Endothelial cell of umbilical vein (primary cell): Measurements from ENCODE around the gene POLR2L. TPM values are rescaled to one million over a fixed set of nuclear protein-coding genes. Genes with fewer than 3 reads are reported as not detected.

Source experiments
- BruUV-seq: library from RNA; stranded (reverse); fragments of 400-500 nt; replicated peaks from 2 replicates; lab custom pipeline; 2021; lab: Mats Ljungman, UMichigan
- CTCF ChIA-PET: fragments of 300-600, 350-600 bp; sonication (Branson Sonifier 250); formaldehyde crosslinking; loops from one replicate; lab custom pipeline; 2021; ENCODE audit warnings: antibody characterized with exemption, inconsistent platforms; lab: Charles Lee
- POLR2A ChIA-PET: fragments of 300-600, 350-600 bp; sonication (Branson Sonifier 250); formaldehyde crosslinking; loops from one replicate; lab custom pipeline; 2021; ENCODE audit warnings: antibody characterized with exemption, inconsistent platforms; lab: Charles Lee
- DNase-seq: peaks from one replicate; pipeline ENCODE4 v3.0.0-alpha.2; 2011; ENCODE audit warnings: low read depth, low spot score
- FAIRE-seq: peaks from 2 replicates; lab custom pipeline; 2011; peaks lifted over from hg19 to GRCh38; lab: Jason Lieb, UNC
- H2AFZ ChIP-seq: 2 replicates; pipeline ENCODE4 v1.6.0; 2012; ENCODE audit warnings: low read depth, low read length, control low read depth, inconsistent platforms
- H3K27ac ChIP-seq: 2 replicates; pipeline ENCODE4 v1.5.1; 2011; ENCODE audit warnings: low read depth, mild to moderate bottlenecking, control low read depth, low read length, moderate library complexity; ENCODE audit not compliant: insufficient read depth
- H3K27me3 ChIP-seq, 2 experiments: 2 replicates each; pipeline versions ENCODE4 v1.6.0 to v1.6.1; 2011; ENCODE audit warnings: low read length in 2 of 2, mixed read lengths in 1 of 2; ENCODE audit not compliant: control insufficient read depth in 2 of 2, insufficient read depth in 2 of 2
- H3K36me3 ChIP-seq, 2 experiments: 2 replicates in 1 of 2; 3 replicates in 1 of 2; pipeline ENCODE4 v1.5.1; 2011; ENCODE audit warnings: low read length in 2 of 2, mild to moderate bottlenecking in 1 of 2, moderate library complexity in 1 of 2; ENCODE audit not compliant: control insufficient read depth in 2 of 2, insufficient read depth in 2 of 2; ENCODE audit errors: extremely low read depth in 1 of 2
- H3K4me1 ChIP-seq: 3 replicates; pipeline ENCODE4 v1.5.1; 2011; ENCODE audit warnings: mild to moderate bottlenecking, low read length; ENCODE audit not compliant: control insufficient read depth, insufficient read depth; ENCODE audit errors: extremely low read depth
- H3K4me2 ChIP-seq: 2 replicates; pipeline ENCODE4 v1.6.1; 2011; ENCODE audit warnings: low read length, control low read depth, mixed read lengths; ENCODE audit not compliant: insufficient read depth
- H3K4me3 ChIP-seq, 3 experiments: fragments of 200-600 bp in 1 of 3; sonication (generic), shearing (Covaris generic) in 1 of 3; replicated peaks in 1 of 3; 2 replicates each; pipeline ENCODE4 v1.5.1; 2011 to 2016; ENCODE audit warnings: control low read depth in 3 of 3, low read length in 3 of 3, mild to moderate bottlenecking in 2 of 3, inconsistent platforms in 1 of 3, low read depth in 1 of 3, moderate library complexity in 1 of 3; ENCODE audit not compliant: insufficient read depth in 1 of 3
- H3K79me2 ChIP-seq: 2 replicates; pipeline ENCODE4 v1.6.0; 2012; ENCODE audit warnings: low read length, inconsistent platforms; ENCODE audit not compliant: control insufficient read depth, insufficient read depth
- H3K9ac ChIP-seq: replicated peaks from 2 replicates; pipeline ENCODE3; 2011; ENCODE audit warnings: low read length, control low read depth; ENCODE audit not compliant: insufficient read depth; ENCODE audit errors: extremely low read depth
- H3K9me1 ChIP-seq: replicated peaks from 3 replicates; pipeline ENCODE4 v1.6.0; 2011; ENCODE audit warnings: mild to moderate bottlenecking, low read length; ENCODE audit not compliant: control insufficient read depth, insufficient read depth; ENCODE audit errors: extremely low read depth
- H3K9me3 ChIP-seq: replicated peaks from 2 replicates; pipeline ENCODE4 v1.5.1; 2012; ENCODE audit warnings: low read length, inconsistent platforms; ENCODE audit not compliant: control insufficient read depth, insufficient read depth
- H4K20me1 ChIP-seq: replicated peaks from 2 replicates; pipeline ENCODE3; 2011; ENCODE audit warnings: mild to moderate bottlenecking, low read length; ENCODE audit not compliant: control insufficient read depth, insufficient read depth; ENCODE audit errors: extremely low read depth
- CTCF ChIP-seq, 2 donors: IDR thresholded peaks; 1 replicate in 1 of 2; 2 replicates in 1 of 2; pipeline ENCODE4 v1.5.1; 2011; ENCODE audit warnings: low read length in 2 of 2, mild to moderate bottlenecking in 2 of 2, moderate library complexity in 2 of 2, control low read depth in 1 of 2, inconsistent platforms in 1 of 2, low read depth in 1 of 2; ENCODE audit not compliant: insufficient read depth in 1 of 2; ENCODE audit errors: extremely low read depth in 1 of 2
- EZH2 ChIP-seq: IDR thresholded peaks from 2 replicates; pipeline ENCODE4 v1.6.1; 2012; ENCODE audit warnings: borderline replicate concordance, low read depth, mild to moderate bottlenecking, moderate library complexity, low read length, inconsistent platforms; ENCODE audit not compliant: severe bottlenecking
- FOS ChIP-seq: IDR thresholded peaks from 2 replicates; pipeline ENCODE4 v1.6.1; 2011; ENCODE audit warnings: mild to moderate bottlenecking, low read length, moderate library complexity, borderline replicate concordance; ENCODE audit not compliant: insufficient read depth
- GATA2 ChIP-seq: IDR thresholded peaks from 2 replicates; pipeline ENCODE4 v1.7.0; 2011; ENCODE audit warnings: low read depth, mild to moderate bottlenecking, moderate library complexity, mixed read lengths, low read length; ENCODE audit not compliant: insufficient read length, insufficient read depth
- JUN ChIP-seq: IDR thresholded peaks from 2 replicates; pipeline ENCODE4 v1.6.1; 2011; ENCODE audit warnings: borderline replicate concordance, low read depth; ENCODE audit not compliant: insufficient read length, insufficient read depth
- MYC ChIP-seq: IDR thresholded peaks from one replicate; pipeline ENCODE4 v1.6.1; 2011; ENCODE audit warnings: mild to moderate bottlenecking, low read depth, low read length
- POLR2A ChIP-seq: IDR thresholded peaks from 2 replicates; pipeline ENCODE4 v1.6.1; 2012; ENCODE audit warnings: low read depth, mild to moderate bottlenecking, control low read depth, low read length
- POLR2AphosphoS5 ChIP-seq: IDR thresholded peaks from 2 replicates; pipeline ENCODE4 v1.6.1; 2012; ENCODE audit warnings: low read depth, mild to moderate bottlenecking, control low read depth, low read length, moderate library complexity; ENCODE audit not compliant: insufficient read depth
- dilution Hi-C: fragments of 300-500 bp; cut with MboI; formaldehyde crosslinking; loops from one replicate; pipeline ENCODE4 v1.15.0; 2019; ENCODE audit warnings: low sequenced_read_pairs; ENCODE audit not compliant: extremely low pct_ligation_motif_present
- intact Hi-C: fragments of 100-400 bp; cut with micrococcal nuclease; formaldehyde crosslinking; loops from one replicate; pipeline ENCODE4 v1.10.0; 2022
- polyA plus RNA-seq, 4 experiments: library from polyadenylated mRNA; depleted of rRNA in 3 of 4; stranded (reverse) in 3 of 4; unstranded in 1 of 4; fragments of >200 nt; gene quantifications; 2 replicates each; pipeline versions ENCODE4 v1.2.1 to v1.2.3, GENCODE V29; 2011 to 2012; ENCODE audit warnings: missing spikeins in 1 of 4
- total RNA-seq: library from RNA; stranded (reverse); gene quantifications from 2 replicates; pipeline ENCODE4 v1.2.3, GENCODE V29; 2021
- TF ChIP-seq, protein P1 (sequence below): IDR thresholded peaks from 2 replicates; pipeline ENCODE4 v1.6.1; 2011; ENCODE audit not compliant: insufficient read depth, insufficient read length

Gene POLR2L
- total and polyA plus RNA-seq, 2 donors (not counting 3 experiments of a cell fraction or from before 2014, with no cell fraction given), result 146 to 259 TPM

DNA sequence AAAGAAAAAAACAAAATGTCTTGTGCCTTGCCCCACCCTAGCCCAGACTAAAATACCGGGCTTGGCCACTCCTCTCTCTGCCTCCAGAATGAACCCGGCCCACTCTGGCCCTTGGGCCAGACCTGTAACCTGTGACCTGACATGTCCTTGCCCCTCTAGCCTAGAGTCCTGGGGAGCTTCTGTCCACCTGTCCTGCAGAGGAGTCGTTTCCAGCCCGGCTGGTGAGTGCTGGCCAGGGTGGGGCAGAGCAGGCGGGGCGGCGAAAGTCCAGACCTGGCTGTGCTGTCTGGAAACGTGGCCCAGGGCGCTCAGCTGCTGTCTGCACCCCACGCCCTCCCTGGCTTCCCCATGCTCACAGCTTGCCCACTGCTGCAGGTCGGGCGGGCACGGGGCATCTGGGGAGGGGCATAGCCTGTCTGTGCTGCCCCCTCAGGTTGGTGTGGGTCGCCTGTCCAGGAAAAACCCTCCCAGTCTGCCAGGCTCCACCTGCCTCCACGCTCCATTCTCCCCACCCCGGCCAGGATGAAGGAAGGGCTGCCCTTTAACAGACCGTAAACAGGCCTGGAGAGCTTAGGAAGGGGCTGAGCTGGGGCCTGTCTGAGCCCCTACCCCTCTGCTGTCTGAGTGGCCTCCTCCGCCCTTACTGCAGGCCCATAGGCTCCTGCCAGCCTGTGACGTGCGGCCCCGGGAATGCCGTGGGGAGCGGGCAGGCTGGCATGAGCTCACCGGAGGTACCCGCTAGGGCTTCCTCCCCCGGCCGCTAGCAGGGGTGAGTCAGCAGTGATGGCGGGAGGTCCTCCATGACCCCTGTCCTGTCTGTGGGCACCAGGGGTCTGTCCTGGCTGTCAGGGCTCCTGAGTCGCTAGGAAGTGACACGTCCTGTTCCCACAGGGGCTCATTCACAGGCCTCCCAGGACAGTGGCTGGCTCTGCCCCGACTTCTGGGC, 7.7 kb downstream of the POLR2L start:
- H3K9ac ChIP-seq, result peak overlapping the region; percentile 85
- H3K9me3 ChIP-seq, result no peaks in the 10 kb centered on the region
- H3K4me1 ChIP-seq, result peaks cover 37% of the 10 kb centered on the region
- peaks cover 44% of the 10 kb centered on the region for H3K79me2 ChIP-seq
- H2AFZ ChIP-seq, result no peak overlapping the region
- no peaks in the 10 kb centered on the region for H3K9me1 ChIP-seq
- ChIA-PET POLR2A (interaction anchor here (0.8 to 3.3 kb wide), 4 partner anchors 9 to 38 kb away, joined by 3 to 25 read pairs (median 8); partner anchors contain the start of genes PNPLA2, POLR2L and TSPAN4), CTCF (interaction anchor here (1.3 to 2.9 kb wide), 4 partner anchors 10 to 30 kb away, joined by 3 to 19 read pairs (median 8); partner anchors contain the start of genes PIDD1, PNPLA2 and TSPAN4)
- peaks cover 22 to 35% of the 10 kb centered on the region in 2 experiments for H3K36me3 ChIP-seq
- H3K4me2 ChIP-seq, result peak overlapping the region; percentile 75
- H3K4me3 ChIP-seq, result peak overlapping the region; percentile 6 to 70 (median 67)
- peak overlapping the region; percentile 79 for H3K27ac ChIP-seq
- DNase-seq (peak; percentile 93), FAIRE-seq (peak; percentile 98)
- H4K20me1 ChIP-seq, result no peaks in the 10 kb centered on the region
- TF ChIP-seq MYC (peak; percentile 49), EZH2 (no peak), POLR2A (peak; percentile 76), JUN (peak; percentile 64), POLR2AphosphoS5 (peak; percentile 95), CTCF (IDR thresholded peaks at IDR 0.05; ENCODE audit: extremely low read depth in 1 of 2, insufficient read depth in 1 of 2, low read depth in 1 of 2, low read length in 2 of 2) (no peak), GATA2 (no peak), FOS (peak; percentile 94)
- TF ChIP-seq, protein P1, sequence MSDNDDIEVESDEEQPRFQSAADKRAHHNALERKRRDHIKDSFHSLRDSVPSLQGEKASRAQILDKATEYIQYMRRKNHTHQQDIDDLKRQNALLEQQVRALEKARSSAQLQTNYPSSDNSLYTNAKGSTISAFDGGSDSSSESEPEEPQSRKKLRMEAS, result no peak
- no peaks in the 10 kb centered on the region for H3K27me3 ChIP-seq
- dilution Hi-C loops, result no loop called here
- intact Hi-C loops, result loop anchor here (1.0 to 2.0 kb wide), 2 partner anchors 10 to 16 kb away; partner anchors contain the start of gene PNPLA2
- TSS peak; percentile 63 for BruUV-seq
